Upper lobe of left lung (tissue), 4 donors: ENCODE data around the gene LHX3.

Experiments
- POLR2A ChIP-seq, 4 donors: fragments of 450-650 bp; IDR thresholded peaks; one replicate each; pipeline ENCODE4 v1.5.1; 2016 to 2017; ENCODE audit warnings: antibody characterized with exemption in 4 of 4, mild to moderate bottlenecking in 2 of 4
- TF ChIP-seq, protein P1 (sequence below), 6 experiments: fragments of 450-650 bp in 4 of 6; fragments of 200-600 bp in 2 of 6; sonication (generic) in 2 of 6; IDR thresholded peaks; one replicate each; pipeline ENCODE4 v1.5.1; 2016 to 2019; ENCODE audit warnings: antibody characterized with exemption in 6 of 6

DNA sequence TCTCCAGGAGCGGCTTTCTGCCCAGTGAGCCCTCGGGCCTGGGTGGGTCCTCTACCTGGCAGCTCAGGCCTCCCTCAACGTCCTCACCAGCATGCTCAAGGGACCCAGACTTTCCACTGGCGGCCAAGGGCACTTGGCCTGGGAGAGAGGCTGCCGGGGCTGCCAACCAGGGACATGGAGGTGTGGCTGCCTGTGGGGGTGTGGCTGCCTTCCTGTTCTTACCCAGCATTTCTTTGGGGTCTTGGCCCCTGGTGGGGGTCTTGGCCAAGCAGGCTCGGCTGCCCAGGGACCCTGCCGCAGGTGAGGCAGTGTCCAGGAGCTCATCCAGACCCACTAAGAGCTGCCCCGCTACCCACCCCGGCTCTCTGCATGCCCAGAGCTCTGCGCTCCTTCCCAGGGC is 47.9 kb upstream of the LHX3 start:
- TF ChIP-seq, protein P1, sequence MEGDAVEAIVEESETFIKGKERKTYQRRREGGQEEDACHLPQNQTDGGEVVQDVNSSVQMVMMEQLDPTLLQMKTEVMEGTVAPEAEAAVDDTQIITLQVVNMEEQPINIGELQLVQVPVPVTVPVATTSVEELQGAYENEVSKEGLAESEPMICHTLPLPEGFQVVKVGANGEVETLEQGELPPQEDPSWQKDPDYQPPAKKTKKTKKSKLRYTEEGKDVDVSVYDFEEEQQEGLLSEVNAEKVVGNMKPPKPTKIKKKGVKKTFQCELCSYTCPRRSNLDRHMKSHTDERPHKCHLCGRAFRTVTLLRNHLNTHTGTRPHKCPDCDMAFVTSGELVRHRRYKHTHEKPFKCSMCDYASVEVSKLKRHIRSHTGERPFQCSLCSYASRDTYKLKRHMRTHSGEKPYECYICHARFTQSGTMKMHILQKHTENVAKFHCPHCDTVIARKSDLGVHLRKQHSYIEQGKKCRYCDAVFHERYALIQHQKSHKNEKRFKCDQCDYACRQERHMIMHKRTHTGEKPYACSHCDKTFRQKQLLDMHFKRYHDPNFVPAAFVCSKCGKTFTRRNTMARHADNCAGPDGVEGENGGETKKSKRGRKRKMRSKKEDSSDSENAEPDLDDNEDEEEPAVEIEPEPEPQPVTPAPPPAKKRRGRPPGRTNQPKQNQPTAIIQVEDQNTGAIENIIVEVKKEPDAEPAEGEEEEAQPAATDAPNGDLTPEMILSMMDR (IDR thresholded peaks at IDR 0.05), result no peak
- TF ChIP-seq POLR2A (IDR thresholded peaks at IDR 0.05), result no peak
